Peyer's patch (tissue), 4 donors: ENCODE results near the gene RNF187. TPM values are rescaled to one million over a fixed set of nuclear protein-coding genes. Genes with fewer than 3 reads are reported as not detected.
"Not testable (repeated sequence)": the region's sequence is repeated elsewhere in the genome, so short reads cannot be mapped to it uniquely, and the experiment has no call there.

Source experiments
- DNase-seq, 3 donors: peaks; one replicate each; pipeline ENCODE4 v3.0.0-alpha.2; 2017 to 2019
- H3K27ac ChIP-seq, 4 donors: fragments of 200-600 bp; sonication (generic); one replicate each; pipeline ENCODE4 v1.5.1; 2016 to 2019
- H3K27me3 ChIP-seq, 2 donors: fragments of 200-600 bp; sonication (generic); one replicate each; pipeline ENCODE4 v1.5.1; 2019
- H3K36me3 ChIP-seq, 3 donors: fragments of 200-600 bp; sonication (generic); one replicate each; pipeline ENCODE4 v1.5.1; 2016 to 2019
- H3K4me1 ChIP-seq, 4 donors: fragments of 200-600 bp; sonication (generic); one replicate each; pipeline ENCODE4 v1.5.1; 2016 to 2019
- H3K4me3 ChIP-seq, 4 donors: fragments of 200-600 bp; sonication (generic); 1 replicate in 3 of 4; 2 replicates in 1 of 4; pipeline ENCODE4 v1.5.1; 2016 to 2019; ENCODE audit warnings: mild to moderate bottlenecking in 1 of 4
- H3K9me3 ChIP-seq, 4 donors: fragments of 200-600 bp; sonication (generic); one replicate each; pipeline ENCODE4 v1.5.1; 2016 to 2019; ENCODE audit warnings: mild to moderate bottlenecking in 1 of 4
- CTCF ChIP-seq, 6 experiments: fragments of 450-650 bp in 4 of 6; fragments of 200-600 bp in 2 of 6; sonication (generic) in 1 of 6; IDR thresholded peaks; one replicate each; pipeline ENCODE4 v1.5.1; 2017 to 2019; ENCODE audit warnings: antibody characterized with exemption in 6 of 6, mild to moderate bottlenecking in 3 of 6, moderate library complexity in 1 of 6
- POLR2A ChIP-seq, 2 donors: fragments of 450-650 bp; IDR thresholded peaks; one replicate each; pipeline ENCODE4 v1.5.1; 2017; ENCODE audit warnings: antibody characterized with exemption in 2 of 2, mild to moderate bottlenecking in 2 of 2, moderate library complexity in 2 of 2
- total RNA-seq, 4 donors: library from RNA; depleted of rRNA; stranded (reverse); fragments of >200 nt; gene quantifications; one replicate each; pipeline ENCODE4 v1.1.0, GENCODE V29; 2016

The RNF187 gene
- total RNA-seq, 4 donors from 2014 or later = 28.9 to 38.9 (median 37.3) TPM

GRCh38 chr1:228500143-228500734 is 13.1 kb downstream of the RNF187 start:
- H3K4me3 ChIP-seq = no peak overlapping the region
- TF ChIP-seq CTCF (IDR thresholded peaks at IDR 0.05) (no peak), POLR2A (IDR thresholded peaks at IDR 0.05) (no peak)
- H3K4me1 ChIP-seq = peaks cover 0 to 12% (median 3%) of the 10 kb centered on the region in 4 donors
- peak overlapping the region in 1 of 4 donors; percentile 57 for H3K27ac ChIP-seq
- no peak for DNase-seq
- H3K27me3 ChIP-seq = no peaks in the 10 kb centered on the region
- no peaks in the 10 kb centered on the region for H3K9me3 ChIP-seq
- H3K36me3 ChIP-seq = peaks cover 0 to 10% (median 0%) of the 10 kb centered on the region in 3 donors

DNA sequence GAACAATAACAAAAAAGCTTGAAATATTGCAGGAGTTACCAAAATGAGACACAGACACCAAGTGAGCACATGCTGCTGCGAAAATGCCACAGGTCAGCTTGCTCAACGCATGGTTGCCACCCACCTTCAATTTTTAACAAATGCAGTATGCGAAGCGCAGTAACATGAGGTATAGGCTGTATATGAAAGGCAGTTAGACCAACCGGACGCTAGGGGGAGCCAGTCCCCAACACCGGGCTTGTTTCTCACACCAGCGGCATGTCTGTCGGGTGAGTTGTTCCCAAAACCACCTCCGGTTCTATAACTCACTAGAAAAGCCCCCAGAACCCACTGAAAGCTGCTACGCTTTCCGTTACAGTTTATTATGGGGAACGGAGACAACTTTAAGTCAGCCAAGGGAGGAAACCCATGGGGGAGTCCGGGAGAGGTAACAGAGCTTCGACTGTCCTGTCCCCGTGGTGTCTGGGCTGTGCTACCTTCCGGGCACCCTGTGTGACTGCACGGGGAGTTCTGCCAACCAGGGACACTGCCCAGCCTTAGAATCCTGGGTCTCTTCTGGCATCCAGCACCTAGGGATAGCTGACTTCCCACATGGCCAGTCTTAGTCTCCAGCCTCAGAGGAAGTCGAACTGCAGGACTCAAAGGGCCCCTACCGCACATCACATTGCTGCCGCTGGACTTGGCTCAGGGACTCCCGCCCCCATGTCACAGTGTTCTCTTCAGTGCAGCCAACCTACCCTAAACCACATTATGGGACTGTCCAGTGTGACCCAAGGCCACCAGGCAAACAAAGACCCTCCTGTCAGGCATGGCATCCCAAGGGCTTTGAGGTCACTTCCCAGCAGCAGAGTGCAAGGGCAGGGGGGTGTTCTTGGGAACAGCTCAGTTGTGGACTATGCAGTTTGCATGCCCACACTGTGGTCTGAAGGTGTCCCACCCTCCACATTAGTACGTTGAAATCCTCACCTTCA is 14.0 kb downstream of the RNF187 start:
- Histone ChIP-seq H3K36me3 (peaks cover 0 to 3% (median 0%) of the 10 kb centered on the region in 3 donors), H3K27ac (peak overlapping the region in 2 of 4 donors; percentile 1 to 57), H3K9me3 (no peaks in the 10 kb centered on the region), H3K4me3 (peak overlapping the region in 2 of 4 donors; percentile 19 to 30), H3K27me3 (no peaks in the 10 kb centered on the region), H3K4me1 (peaks cover 0 to 12% (median 3%) of the 10 kb centered on the region in 4 donors)
- DNase-seq = peak; percentile 78 to 94 (median 82)
- TF ChIP-seq POLR2A (IDR thresholded peaks at IDR 0.05) = no peak
- TF ChIP-seq CTCF (IDR thresholded peaks at IDR 0.05) = peak; percentile 65 to 97 (median 78)

GRCh38 chr1:228502522-228502921 is 15.3 kb downstream of the RNF187 start:
- peaks cover 0 to 12% (median 3%) of the 10 kb centered on the region in 4 donors for H3K4me1 ChIP-seq
- no peak overlapping the region for H3K4me3 ChIP-seq
- H3K27me3 ChIP-seq = no peaks in the 10 kb centered on the region
- DNase-seq = no peak
- no peaks in the 10 kb centered on the region for H3K9me3 ChIP-seq
- H3K36me3 ChIP-seq = no peaks in the 10 kb centered on the region
- H3K27ac ChIP-seq = no peak overlapping the region
- TF ChIP-seq POLR2A (IDR thresholded peaks at IDR 0.05) (no peak), CTCF (IDR thresholded peaks at IDR 0.05) (no peak)

DNA sequence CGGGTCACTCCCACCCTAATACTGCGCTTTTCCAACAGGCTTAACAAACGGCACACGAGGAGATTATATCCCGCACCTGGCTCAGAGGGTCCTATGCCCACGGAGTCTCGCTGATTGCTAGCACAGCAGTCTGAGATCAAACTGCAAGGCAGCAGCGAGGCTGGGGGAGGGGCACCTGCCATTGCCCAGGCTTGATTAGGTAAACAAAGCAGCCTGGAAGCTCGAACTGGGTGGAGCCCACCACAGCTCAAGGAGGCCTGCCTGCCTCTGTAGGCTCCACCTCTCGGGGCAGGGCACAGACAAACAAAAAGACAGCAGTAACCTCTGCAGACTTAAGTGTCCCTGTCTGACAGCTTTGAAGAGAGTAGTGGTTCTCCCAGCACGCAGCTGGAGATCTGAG is 18.8 kb downstream of the RNF187 start:
- H3K4me3 ChIP-seq, H3K27me3 ChIP-seq, H3K9me3 ChIP-seq, H3K4me1 ChIP-seq, H3K36me3 ChIP-seq, DNase-seq, H3K27ac ChIP-seq: not testable (repeated sequence)

- Histone ChIP-seq H3K4me3 (no peak overlapping the region), H3K27me3 (no peaks in the 10 kb centered on the region), H3K36me3 (no peaks in the 10 kb centered on the region), H3K27ac (no peak overlapping the region), H3K9me3 (no peaks in the 10 kb centered on the region), H3K4me1 (no peaks in the 10 kb centered on the region)
- DNase-seq = peak in 1 of 3 donors; percentile 10
- TF ChIP-seq POLR2A (IDR thresholded peaks at IDR 0.05) (no peak), CTCF (IDR thresholded peaks at IDR 0.05) (no peak)
Observed at GRCh38 chr1:228507961-228508652, 20.9 kb downstream of the RNF187 start.
